GM12892 (cell line): Measurements from ENCODE around the gene DGKB.

Experiments used
- POLR2A ChIP-seq: IDR thresholded peaks from 2 replicates; pipeline ENCODE4 v1.6.1; 2011; ENCODE audit warnings: low read depth, low read length, control low read depth
- POLR2AphosphoS5 ChIP-seq: IDR thresholded peaks from 2 replicates; pipeline ENCODE4 v1.6.1; 2011; ENCODE audit warnings: low read depth, low read length, control low read depth
- TAF1 ChIP-seq: IDR thresholded peaks from 2 replicates; pipeline ENCODE4 v1.6.1; 2011; ENCODE audit warnings: low read depth, mild to moderate bottlenecking, control low read depth, low read length, borderline replicate concordance

GRCh38 chr7:14760730-14761478 is 141.6 kb downstream of the DGKB start:
- TF ChIP-seq POLR2A, result no peak
- no peak for TF ChIP-seq POLR2AphosphoS5
- TF ChIP-seq TAF1, result no peak
